ENCODE measurements around the gene KCNB1.

- TF ChIP-seq CTCF (IDR thresholded peaks at IDR 0.05) (no peak), POLR2A (IDR thresholded peaks at IDR 0.05) (no peak), POLR2AphosphoS5 (IDR thresholded peaks at IDR 0.05; ENCODE audit: insufficient read depth in 1 of 2, low read depth in 1 of 2) (no peak)
Measured at GRCh38 chr20:49501917-49502316, 19.4 kb upstream of the KCNB1 start.
